Stimulated activated CD4-positive, alpha-beta T cell treated with anti-CD3 and anti-CD28 coated beads, Interleukin-2, amount 100 ng/mL, for 48 hours (primary cell): ENCODE data around the gene DLX1.
A peak's percentile ranks its signal among the peaks of the same experiment; 100 is the strongest.
"Not testable (repeated sequence)": the region's sequence is repeated elsewhere in the genome, so short reads cannot be mapped to it uniquely, and the experiment has no call there.

Source experiments
- DNase-seq, 2 donors: peaks; one replicate each; pipeline ENCODE4 v3.0.0-alpha.2; 2020

Gene DLX1

DNA sequence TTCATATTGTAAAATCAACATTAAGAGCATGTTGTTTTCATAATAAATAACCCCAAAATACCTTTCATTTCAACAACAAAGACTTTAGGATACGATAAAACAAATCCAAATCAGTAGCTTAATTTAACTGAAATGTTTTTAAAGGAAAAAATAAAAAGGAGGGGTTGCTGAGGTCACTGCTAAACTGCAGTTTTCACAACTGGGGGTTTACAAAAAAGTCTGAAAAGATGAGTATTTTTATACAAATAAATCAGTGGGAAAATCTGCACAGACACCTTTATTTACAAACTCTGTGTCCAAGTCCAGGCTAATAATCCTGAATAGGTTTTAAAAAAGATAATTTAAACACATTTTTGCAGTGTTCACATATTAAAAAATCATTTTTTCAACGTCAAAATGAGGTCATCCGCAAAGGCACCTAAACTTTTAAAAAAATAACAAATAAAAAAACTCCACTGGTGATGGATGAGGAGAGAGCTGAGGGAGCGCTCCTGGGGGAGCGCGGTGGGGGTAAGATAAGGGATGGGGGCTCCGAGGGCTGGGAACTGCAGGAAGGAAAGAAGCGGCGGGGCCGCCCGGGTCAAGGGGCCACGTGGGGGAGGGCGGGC is 14.3 kb downstream of the DLX1 start:
- DNase-seq, result no peak

DNA sequence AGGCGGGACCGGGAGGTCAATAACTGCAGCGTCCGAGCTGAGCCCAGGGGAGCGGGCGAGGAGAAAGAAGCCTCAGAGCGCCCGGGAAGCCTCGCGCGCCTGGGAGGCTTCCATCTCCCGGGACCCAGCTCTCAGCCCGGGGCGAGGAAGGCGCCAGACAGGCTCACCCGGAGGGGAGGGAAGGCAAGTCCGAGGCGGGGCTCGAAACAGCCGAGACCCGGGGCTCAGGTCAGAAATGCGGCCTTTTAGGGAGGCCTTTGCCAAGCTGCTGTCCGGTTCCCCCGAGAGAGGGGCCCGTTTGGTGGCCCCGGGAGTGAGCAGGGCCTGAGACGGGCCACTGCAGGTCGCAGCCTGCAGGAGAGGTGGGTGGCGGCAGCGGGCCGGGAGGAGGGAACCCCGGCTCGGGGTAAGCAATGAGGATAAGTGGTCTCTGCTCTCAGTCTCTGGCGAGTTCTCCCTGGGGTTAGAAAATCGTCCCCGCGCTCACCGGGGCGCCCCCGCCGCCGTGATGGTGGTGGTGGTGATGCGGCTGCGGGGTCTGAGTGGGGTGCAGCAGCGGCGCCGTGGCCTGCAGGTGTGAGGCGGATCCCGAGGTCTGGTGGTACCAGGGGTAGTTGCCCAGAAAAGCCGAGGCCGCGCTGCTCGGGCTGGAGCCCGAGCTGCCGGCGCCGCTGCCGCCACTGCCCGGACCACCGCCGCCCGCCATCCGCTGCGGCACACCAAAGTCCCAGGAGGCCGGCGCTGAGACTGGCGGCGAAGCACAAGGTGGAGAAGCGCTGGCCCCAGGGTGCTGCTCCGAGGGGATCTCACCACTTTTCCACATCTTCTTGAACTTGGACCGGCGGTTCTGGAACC is 15.0 kb downstream of the DLX1 start:
- DNase-seq, result no peak

DNA sequence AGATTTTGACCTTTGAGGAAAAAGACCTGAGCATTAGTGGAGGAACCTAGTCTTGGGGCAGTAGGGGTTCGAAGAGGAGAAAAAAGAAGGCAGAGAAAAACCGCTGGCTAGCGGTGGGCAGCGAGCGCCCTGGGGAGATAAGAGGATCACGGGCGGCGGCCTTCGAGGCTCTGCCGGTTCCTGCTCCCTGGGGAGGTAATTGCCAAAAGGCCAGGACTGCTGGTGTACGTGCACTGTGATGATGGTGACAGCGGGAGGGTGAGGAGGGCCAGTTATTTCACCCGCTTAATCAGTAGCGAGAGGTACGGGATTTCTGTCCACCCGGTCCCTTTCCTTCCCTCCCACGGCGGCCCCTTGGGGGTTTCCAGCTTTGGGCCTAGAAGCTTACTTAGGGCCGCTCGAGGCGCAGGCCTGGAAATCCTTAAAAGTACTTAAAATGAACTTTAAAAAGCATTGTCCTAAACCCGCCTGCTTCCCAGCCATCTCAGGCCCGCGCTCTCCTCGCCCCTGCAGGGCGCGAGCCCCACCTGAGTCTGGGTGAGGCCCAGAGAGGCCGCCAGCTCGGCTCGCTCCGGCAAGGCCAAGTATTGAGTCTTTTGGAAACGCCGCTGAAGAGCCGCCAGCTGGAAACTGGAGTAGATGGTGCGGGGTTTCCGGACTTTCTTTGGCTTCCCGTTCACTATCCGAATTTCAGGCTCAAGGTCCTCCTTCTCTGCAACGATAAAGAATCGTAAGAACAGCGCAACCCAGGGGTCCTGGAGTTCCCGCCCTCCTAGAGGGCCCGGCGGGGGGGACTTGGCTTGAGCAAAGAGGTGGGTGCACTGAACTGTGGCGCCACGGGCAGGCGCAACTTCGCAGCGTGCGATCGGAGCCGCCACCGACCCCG is 15.9 kb downstream of the DLX1 start:
- no peak for DNase-seq

DNA sequence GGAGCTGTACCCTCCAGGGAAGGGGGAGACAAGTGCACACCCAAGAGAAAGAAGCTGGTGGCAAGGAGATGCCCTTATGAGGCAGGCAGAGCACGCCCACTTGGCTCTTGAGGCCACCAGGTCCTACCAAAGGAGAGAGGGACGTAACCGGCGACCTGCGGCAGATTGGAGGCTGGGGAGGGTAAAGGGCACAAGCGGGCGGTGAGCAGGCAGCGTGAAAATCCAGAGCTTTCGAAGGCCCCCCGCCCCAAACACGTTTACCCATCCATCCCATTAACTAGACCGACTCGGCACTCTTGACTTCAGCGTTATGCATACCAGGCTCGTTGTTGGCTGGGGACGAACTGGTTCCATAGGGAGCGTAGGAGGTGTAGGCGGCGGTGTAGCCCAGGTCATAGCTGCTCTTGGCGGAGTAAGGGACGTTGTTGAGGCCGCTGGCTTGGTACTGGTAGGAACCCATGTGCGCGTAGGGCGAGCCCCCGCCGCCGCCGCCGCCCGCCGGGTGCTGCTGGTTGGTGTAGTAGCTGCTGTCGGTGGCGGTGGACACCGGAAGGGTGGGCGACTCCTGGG is 16.6 kb downstream of the DLX1 start:
- DNase-seq, result no peak

DNA sequence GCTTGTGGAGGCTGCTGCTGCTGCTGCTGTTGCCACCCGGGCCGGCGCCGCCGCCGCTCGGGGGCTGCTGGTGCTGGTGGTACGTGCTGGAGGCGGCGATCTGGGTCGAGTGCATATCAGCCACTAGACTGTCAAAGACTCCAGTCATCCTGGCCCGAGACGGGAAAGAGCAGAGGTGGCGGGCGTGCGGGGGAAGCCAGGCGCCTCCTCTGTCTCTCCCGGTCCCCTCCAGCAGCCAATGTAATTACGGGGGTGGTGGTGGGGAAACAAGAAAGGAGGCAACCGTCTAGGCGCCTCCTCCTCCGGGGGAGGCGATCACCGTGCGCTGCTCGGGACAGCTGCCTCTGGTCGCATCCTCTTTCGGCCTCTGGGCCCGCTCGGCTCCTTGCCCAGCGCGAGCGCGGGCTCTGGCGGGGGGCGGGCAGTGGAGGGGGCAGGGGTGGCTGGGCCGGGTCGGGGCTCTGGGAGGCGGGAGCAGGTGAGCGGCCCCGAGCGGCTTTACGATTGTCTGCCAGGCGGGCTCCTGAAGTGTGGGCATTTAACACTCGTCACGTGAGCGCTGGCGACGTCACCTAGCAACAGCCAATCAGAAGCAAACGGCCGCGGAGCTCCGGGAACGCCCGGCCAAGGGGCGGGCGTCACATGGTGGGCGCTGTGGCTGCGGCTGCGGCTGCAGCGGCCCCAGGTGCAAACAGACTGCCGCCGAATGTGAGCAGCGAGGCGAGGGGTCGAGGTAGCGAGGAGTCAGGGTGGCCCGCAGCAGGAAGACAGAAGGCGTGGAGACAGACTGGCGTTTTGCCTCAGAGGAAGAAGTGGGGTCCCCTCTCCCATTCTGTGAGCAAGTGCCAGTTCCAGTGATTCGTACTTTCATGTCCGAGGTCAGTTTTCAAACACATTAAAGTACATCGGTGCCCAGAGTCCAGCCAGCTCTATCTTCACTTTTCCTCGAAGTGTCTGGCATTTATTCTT is 17.4 kb downstream of the DLX1 start, which contains the start of gene DLX2:
DLX2 (minus strand) TSS at position 510 of the 969 bp plus-strand sequence; CDS start at position 148, 362 bp downstream.
- DNase-seq, result peak; percentile 69 to 72

DNA sequence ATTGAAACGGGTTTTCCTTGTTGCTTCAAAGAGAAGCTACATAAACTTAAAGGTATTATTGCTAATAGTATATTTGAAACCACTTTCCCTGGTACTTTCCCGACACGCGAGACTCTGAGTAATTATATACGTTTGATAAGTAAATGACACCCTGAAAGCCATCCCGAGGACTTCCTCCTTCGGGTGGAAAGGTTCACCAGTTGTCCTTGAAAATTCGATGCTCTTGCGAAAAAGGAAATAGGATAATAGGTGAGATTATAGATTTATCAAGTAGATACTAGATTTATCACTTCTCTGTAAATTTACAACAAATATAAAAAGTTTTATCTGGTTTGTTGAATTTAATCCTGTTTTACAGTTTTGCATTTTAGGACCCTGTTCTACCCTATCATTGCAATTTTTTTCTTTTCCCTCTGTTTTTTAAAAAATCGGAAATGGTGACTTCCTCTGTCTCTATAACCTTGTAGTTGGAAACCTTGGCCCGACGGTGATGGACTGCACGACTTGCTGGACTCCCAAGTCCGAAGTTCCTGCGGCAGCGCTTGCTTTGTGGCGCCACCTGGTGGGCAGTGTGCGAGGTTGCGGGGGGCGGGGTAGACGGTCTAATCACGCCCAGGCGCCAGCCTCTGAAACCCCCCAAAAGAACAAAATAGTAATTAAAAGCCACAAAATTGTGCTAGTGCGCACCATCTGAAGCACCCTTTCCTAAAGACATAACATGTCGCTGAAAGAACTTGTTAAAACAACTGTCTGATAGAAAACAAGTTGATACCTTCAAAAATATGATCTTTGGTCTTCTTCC is 18.4 kb downstream of the DLX1 start:
- DNase-seq, result peak; percentile 79 to 85

DNA sequence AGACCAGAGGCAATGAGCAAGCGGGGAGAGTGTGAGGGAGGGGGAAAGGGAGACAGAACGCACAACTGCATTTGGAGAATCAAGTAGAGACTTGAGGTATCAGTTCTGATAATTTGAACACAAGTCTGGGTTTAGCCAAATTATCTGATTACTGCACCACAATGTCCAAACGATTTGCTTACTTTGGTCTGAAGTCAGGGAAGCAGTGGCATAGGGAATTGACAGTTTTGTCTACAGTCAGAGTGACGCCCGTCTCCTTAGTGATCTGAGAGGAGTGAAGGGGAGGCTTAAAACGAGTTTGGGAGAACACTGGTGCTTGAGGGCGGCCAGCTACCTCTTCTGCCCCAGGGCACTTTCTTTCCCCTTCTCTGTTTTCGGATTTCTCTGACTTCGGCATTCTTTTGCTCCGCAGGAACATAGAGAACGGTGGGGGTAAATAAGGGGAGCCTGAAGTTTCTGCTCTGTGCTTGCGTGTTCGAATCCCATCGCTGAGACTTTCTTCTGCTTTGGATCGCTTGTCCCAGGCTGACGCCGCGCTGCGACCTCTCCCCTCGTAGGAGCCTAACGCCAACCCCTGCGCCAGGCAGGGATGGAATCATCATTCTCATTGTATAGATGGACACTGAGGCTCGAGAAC is 20.3 kb downstream of the DLX1 start:
- no peak for DNase-seq

DNA sequence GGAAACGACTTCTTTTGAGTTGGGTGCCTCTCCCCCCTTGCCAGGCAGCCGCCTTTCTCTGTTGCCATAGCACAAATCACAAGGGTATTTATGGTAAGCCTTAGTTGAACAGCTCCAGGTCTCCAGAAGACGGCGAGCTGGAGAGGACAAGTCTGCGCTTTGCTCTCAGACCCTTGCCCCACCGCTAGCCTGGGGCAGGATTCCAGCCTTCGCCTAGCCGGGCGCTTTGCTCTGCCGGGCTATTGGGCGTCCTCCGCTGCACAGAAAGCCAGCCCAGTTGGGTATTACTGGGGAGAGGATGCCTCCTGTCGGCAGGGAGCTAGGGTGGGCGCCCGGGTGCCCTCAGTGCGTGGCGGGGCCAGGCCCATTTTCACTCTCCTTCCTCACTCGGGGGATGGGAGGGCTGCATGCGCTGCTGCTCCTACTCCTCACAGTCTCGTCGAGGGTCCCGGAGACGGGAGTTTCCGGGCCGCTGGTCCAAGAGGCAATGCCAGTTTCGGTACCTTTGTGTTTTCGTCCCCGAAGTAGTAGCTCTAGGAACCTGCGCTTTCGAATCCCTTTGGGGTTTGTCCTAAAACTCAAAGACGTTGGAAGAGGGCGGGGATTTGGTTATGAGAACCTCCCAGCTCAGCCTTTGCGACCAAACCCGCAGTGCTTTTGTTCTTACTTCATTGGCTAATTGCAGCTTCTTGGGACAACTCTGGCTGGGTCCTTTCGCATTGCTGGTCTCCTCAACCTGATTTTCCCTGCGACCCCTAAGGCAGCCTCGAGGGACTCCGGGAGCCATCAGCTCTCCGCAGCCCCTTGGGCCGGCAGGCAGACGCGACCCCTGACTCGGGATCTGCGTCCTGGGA is 21.0 kb downstream of the DLX1 start:
- no peak for DNase-seq

DNA sequence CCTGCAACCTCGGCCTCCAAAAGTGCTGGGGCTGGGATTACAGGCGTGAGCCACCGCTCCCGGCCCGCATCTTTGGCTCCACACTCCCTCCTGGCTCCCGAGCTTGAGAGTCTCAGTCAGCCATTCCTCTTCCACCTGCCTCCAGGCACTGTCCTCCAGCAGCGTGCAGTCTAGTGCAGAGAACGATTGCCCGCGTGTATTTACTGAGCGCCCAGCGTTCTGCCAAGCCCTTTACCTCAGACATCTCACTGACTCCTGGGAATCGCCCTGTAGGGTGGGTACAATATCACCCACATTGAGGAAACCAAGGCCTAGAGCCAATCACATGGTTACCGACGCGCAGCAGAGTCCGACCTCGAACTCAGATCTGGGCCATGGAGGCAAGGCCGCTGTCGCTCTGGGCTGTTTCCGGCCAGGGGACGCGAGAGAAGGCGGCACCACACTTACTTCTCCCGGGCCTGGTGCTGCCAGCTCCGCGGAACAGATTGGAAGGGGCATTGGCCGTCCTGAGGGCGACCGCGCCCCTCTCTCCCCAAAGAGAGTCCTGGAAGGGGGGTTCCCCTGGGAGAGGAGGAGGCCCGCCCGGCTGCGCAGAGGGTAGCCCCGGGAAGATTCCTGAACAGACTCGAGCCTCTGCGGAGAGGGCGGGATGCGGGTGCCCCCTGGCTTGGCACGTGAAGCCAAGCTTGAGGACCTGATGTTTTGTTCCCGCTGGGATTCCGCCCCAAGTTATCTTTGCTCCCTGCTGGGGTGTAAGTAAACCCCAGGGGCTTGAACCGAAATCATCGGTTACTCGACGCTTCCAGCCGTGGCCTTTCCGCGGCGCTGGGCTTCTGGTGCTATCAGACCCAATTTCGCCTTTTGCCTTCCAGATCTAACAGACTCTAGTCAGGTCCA is 22.6 kb downstream of the DLX1 start:
- DNase-seq, result no peak

DNA sequence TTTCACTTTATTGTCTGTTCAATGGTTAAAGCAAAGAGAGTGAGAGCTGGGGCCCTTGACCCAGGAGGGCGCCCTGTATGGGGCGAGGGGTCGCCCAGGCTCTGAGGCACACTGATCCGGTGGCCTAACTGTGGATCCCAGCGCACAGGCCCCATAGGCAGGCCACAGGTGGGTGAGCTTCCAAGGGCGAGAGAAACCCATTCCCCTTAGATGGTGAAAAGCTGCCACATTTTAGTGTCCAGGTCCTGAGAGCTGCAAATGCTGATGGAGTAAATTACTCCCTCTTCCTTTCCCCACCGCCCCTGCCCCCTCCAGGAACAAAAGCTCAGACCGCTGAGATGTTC is 23.3 kb downstream of the DLX1 start:
- no peak for DNase-seq

DNA sequence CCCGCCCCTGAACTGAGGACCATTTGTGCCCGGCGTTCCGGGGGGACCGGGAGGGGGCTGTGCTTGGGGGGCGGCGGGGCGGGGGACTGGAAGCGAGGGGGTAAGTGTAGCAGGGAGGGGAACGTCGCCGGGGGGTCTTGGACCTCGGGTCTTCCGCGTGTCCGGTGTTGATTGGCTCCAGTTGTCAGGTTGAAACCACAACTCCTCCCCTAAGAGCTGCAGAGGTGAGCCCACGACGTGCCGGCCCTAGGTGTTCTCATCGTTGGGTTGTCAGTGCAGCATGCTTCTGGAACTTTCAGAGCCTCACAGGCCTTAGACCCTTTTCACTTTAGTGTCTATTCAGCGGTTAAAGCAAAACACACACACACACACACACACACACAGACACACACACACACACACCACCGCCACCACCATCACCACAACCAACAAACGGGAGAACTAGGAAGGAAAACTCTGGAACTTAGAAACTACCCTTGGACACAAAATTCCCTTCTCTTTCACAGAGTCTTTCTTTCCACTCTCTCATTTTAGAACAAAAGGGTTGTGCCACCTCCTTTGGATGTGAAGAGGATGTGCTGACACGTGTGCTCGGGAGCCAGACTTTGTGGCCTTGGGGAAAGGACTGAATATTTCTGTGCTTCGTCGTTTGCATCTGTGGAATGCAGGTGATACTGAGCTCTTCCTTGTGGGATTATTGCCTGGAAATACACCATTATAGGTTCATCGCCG is 24.1 kb downstream of the DLX1 start:
- DNase-seq, result no peak

DNA sequence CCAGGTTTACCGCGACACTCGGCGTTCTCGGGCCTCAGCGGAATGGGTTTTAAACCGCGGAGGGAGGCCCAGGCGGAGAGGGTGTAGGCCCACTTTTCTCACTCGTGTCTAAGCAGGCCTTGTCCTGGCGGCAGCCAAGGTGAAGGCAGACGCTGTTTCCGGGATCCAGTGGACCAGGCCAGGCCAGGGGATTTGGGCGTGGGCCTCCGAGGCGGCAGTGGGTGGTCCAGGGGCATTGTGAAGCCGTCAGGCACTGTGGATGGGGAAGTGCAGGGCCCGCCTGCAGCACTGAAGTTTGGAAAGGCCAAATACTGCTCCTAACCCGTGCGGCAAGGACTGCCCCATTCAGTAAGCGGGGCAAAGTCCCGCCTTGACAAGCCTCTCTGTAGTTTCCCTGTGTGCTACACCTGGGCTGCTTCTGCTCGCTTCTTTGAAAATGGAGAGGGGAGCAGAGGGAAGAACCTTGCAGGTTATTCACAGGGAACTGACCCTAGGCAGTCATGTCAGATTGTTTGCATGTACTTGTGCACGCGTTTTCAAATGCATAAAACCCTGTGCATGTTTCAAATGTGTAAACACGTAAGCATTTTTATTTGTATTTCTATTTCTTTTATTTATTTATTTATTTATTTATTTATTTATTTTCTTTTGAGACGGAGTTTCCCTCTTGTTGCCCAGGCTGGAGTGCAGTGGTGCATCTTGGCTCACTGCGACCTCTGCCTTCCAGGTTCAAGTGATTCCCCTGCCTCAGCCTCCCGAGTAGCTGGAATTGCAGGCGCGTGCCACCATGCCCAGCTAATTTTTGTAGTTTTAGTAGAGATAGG is 24.9 kb downstream of the DLX1 start:
- DNase-seq, result no peak

DNA sequence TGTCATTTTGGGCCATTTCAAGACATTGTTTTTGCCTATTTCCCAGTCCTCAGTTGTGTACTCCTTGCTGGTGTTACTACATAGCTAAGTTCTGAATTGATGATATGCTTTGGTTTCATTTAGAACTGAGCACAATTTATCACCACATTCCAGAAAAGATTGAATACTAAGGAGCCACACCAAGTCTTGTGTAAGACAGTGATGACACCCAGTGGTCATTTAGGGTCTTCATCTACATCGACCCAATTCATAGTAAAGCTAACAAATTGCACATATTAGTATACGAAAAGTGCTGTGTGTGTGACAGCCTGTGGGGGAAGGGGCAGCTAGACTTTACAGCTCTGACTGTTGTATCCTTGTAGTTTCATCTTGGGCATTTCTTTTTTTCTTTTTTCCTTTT is 28.3 kb downstream of the DLX1 start:
- no peak for DNase-seq

DNA sequence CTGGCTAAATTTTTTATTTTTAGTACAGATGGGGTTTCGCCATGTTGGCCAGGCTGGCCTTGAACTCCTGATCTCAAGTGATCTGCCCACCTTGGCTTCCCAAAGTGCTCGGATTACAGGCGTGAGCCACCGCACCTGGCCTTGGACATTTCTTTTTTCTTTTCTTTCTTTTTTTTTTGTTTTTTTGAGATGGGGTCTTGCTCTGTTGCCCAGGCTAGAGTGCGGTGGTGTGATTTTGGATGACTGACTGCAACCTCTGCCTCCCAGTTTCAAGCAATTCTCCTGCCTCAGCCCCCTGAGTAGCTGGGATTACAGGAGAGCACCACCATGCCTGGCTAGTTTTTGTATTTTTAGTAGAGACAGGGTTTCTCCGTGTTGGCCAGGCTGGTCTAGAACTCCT is 28.9 kb downstream of the DLX1 start:
- DNase-seq, result not testable (repeated sequence)

DNA sequence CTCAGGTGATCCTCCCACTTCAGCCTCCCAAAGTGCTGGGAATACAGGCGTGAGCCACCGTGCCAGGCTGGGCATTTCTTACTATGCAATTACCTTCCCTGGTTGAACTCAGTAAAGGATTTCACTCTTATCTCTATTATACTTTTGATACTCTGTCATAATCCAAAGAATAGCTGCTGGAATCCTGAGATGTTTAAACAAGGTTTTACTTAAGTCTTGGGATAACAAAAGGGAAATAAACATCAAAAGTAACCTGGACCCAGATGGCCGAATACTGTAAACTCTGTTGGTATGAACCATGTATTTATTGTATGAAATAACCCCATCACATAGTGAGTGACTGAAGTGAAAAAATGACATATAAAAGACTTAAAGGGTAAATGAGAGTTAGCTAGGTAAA is 29.3 kb downstream of the DLX1 start:
- no peak for DNase-seq

DNA sequence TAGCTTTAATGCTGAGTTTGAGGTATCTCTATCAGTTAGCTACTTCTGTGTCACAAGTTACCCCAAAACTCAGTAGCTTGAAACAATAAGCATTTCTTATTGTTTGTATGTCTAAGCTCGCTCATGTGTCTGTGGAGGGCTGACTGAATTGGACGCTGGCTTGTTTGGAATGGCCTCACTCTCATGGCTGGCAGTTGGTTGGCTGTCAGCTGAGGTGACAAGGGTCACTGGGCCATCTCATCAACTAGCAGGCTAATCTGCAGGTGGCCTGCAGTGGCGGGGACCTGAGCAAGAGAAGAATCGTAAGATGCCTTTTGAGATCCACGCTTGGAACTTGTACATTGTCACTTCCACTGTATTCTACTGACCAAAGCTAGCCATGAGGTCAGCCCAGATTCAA is 30.8 kb downstream of the DLX1 start:
- DNase-seq, result no peak

DNA sequence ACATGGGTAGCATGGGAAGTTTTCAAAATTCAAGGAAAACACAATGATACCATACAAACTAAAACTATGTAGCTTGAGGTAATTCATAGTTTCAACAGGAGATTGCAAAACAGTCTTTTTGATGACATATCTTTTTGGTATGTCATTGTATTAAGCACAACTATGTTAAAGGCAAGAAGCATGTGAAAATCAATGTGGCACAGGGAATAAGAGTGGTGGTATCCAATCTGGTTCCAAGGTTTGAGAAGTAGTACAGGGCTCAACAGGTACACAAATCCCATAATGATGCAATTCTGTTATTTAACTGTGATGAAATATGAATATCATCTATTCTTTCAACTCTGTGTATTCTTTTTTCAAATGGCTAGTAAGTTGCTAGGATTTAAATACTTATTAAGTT is 33.8 kb downstream of the DLX1 start:
- no peak for DNase-seq
